ENCODE measurements around the gene ESCO1. TPM values are rescaled to one million over a fixed set of nuclear protein-coding genes. Genes with fewer than 3 reads are reported as not detected.

The ESCO1 gene
- total and polyA plus RNA-seq, 2 of the 4 experiments (the other 2 are of a cell fraction), result 3.1 to 4.5 TPM

DNA sequence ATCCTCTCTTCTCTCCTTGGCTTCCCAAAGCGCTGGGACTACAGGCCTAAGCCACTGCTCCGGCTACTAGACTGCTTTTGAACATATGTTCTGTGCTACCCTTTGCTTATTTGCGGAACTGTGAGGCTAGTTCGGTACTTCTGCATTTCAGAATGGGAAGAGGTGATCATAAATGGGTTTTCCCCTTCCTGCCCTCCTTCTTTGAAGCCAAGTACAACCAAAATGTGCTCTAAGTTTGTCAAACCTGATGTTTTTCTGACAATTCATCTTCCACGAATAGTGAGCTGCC, 1.7 kb upstream of the ESCO1 start:
- no peak for TF ChIP-seq RCOR1 (IDR thresholded peaks at IDR 0.05; ENCODE audit: insufficient replicate concordance, low read length)
- TF ChIP-seq, protein P1, sequence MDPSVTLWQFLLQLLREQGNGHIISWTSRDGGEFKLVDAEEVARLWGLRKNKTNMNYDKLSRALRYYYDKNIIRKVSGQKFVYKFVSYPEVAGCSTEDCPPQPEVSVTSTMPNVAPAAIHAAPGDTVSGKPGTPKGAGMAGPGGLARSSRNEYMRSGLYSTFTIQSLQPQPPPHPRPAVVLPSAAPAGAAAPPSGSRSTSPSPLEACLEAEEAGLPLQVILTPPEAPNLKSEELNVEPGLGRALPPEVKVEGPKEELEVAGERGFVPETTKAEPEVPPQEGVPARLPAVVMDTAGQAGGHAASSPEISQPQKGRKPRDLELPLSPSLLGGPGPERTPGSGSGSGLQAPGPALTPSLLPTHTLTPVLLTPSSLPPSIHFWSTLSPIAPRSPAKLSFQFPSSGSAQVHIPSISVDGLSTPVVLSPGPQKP (IDR thresholded peaks at IDR 0.05; ENCODE audit: borderline replicate concordance, low read depth, low read length), result no peak
- no peak for TF ChIP-seq MAFK (IDR thresholded peaks at IDR 0.05; ENCODE audit: low read depth, low read length)
- no peak for TF ChIP-seq SMC3 (IDR thresholded peaks at IDR 0.05; ENCODE audit: low read depth, low read length)
- no peak for TF ChIP-seq CEBPB (IDR thresholded peaks at IDR 0.05; ENCODE audit: low read depth, low read length)
- no peak for TF ChIP-seq BHLHE40 (IDR thresholded peaks at IDR 0.05; ENCODE audit: low read depth, low read length)
- no peak for TF ChIP-seq MXI1 (IDR thresholded peaks at IDR 0.05; ENCODE audit: borderline replicate concordance, low read depth, low read length)
- no peak for TF ChIP-seq RFX5 (IDR thresholded peaks at IDR 0.05; ENCODE audit: low read depth, low read length)
- TF ChIP-seq, protein P2, sequence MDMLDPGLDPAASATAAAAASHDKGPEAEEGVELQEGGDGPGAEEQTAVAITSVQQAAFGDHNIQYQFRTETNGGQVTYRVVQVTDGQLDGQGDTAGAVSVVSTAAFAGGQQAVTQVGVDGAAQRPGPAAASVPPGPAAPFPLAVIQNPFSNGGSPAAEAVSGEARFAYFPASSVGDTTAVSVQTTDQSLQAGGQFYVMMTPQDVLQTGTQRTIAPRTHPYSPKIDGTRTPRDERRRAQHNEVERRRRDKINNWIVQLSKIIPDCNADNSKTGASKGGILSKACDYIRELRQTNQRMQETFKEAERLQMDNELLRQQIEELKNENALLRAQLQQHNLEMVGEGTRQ (IDR thresholded peaks at IDR 0.05; ENCODE audit: low read depth, low read length), result no peak
- no peak for TF ChIP-seq NFE2L2 (IDR thresholded peaks at IDR 0.05; ENCODE audit: low read depth, low read length)
- no peak for TF ChIP-seq FOS (IDR thresholded peaks at IDR 0.05; ENCODE audit: low read depth, low read length)
- no peak for TF ChIP-seq POLR2A (IDR thresholded peaks at IDR 0.05; ENCODE audit: low read depth, low read length)
- no peak for TF ChIP-seq CHD1 (IDR thresholded peaks at IDR 0.05; ENCODE audit: low read depth, low read length)
- no peak for TF ChIP-seq MAZ (IDR thresholded peaks at IDR 0.05; ENCODE audit: borderline replicate concordance, low read depth, low read length)
- TF ChIP-seq, protein P3, sequence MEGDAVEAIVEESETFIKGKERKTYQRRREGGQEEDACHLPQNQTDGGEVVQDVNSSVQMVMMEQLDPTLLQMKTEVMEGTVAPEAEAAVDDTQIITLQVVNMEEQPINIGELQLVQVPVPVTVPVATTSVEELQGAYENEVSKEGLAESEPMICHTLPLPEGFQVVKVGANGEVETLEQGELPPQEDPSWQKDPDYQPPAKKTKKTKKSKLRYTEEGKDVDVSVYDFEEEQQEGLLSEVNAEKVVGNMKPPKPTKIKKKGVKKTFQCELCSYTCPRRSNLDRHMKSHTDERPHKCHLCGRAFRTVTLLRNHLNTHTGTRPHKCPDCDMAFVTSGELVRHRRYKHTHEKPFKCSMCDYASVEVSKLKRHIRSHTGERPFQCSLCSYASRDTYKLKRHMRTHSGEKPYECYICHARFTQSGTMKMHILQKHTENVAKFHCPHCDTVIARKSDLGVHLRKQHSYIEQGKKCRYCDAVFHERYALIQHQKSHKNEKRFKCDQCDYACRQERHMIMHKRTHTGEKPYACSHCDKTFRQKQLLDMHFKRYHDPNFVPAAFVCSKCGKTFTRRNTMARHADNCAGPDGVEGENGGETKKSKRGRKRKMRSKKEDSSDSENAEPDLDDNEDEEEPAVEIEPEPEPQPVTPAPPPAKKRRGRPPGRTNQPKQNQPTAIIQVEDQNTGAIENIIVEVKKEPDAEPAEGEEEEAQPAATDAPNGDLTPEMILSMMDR (conservative IDR thresholded peaks at IDR 0.05; ENCODE audit: low read depth, low read length), result no peak
- no peak for TF ChIP-seq RAD21 (IDR thresholded peaks at IDR 0.05; ENCODE audit: low read length)
- H3K18ac ChIP-seq (ENCODE audit: low read depth, low read length), result no peak overlapping the region
- in situ Hi-C loops (cut with MboI; ENCODE audit: low sequenced_read_pairs), result no loop called here
- no peak overlapping the region for H3K4me2 ChIP-seq (ENCODE audit: low read depth, low read length)
- no peak overlapping the region for H2AFZ ChIP-seq (replicated peaks; ENCODE audit: low read length, poor library complexity)
- H3K9me1 ChIP-seq (ENCODE audit: insufficient read depth, low read length), result no peaks in the 10 kb centered on the region
- DNase-seq (no peak), ATAC-seq (ENCODE audit: low read depth) (no peak)
- dilution Hi-C loops (cut with HindIII; ENCODE audit: low sequenced_read_pairs, unreplicated experiment), result no loop called here
- H3K56ac ChIP-seq (ENCODE audit: extremely low read depth, insufficient read depth, low read length), result no peak overlapping the region
- no peak overlapping the region for H2BK120ac ChIP-seq (ENCODE audit: low read depth, low read length)
- no CpG with 5 or more reads among the region's 5 CpGs for WGBS, 2 experiments (ENCODE audit: extremely low coverage in 2 of 2, insufficient read length in 1 of 2)
- H3K79me1 ChIP-seq (ENCODE audit: low read depth in 1 of 2, low read length in 2 of 2), result peaks cover 7 to 22% of the 10 kb centered on the region in 2 experiments
- H3K4me1 ChIP-seq (ENCODE audit: control insufficient read depth, insufficient read depth, low read length), result 0 out of 2 replicates have a peak, but pooled peaks cover 3% of the 10 kb centered on the region
- H2BK5ac ChIP-seq (ENCODE audit: low read depth, low read length, poor library complexity, severe bottlenecking), result no peak overlapping the region
- ChIA-PET POLR2A (ENCODE audit: unreplicated experiment) (no interaction called here), CTCF (no interaction called here)
- H4K8ac ChIP-seq (ENCODE audit: low read depth in 2 of 2, low read length in 2 of 2), result no peak overlapping the region
- no peak overlapping the region for H2AK5ac ChIP-seq (ENCODE audit: low read depth, low read length)
- no peaks in the 10 kb centered on the region for H3K9me3 ChIP-seq (ENCODE audit: control insufficient read depth, insufficient read depth, low read length)
- no peaks in the 10 kb centered on the region for H3K27me3 ChIP-seq (ENCODE audit: control insufficient read depth, insufficient read depth, low read length)
- no peaks in the 10 kb centered on the region for H3K36me3 ChIP-seq (ENCODE audit: control insufficient read depth, insufficient read depth, low read length)
- no peak overlapping the region for H4K5ac ChIP-seq (ENCODE audit: low read depth, low read length)
- no peak overlapping the region for H3K23ac ChIP-seq (ENCODE audit: low read depth, low read length)
- H4K91ac ChIP-seq (ENCODE audit: insufficient read depth, low read depth, low read length), result no peak overlapping the region
- no peak overlapping the region for H2BK15ac ChIP-seq (ENCODE audit: low read depth, low read length)
- BruUV-seq (replicated peaks), result no TSS peak
- no peak overlapping the region for H2AK9ac ChIP-seq (replicated peaks; ENCODE audit: low read depth, low read length, poor library complexity)
- no peak overlapping the region for H3K14ac ChIP-seq (replicated peaks; ENCODE audit: low read depth, low read length)
- H4K20me1 ChIP-seq (ENCODE audit: insufficient read depth, low read length), result no peaks in the 10 kb centered on the region
- H3K4me3 ChIP-seq (ENCODE audit: insufficient read depth, low read depth, low read length), result no peak overlapping the region
- H3K9ac ChIP-seq (ENCODE audit: low read depth, low read length), result no peak overlapping the region
- intact Hi-C loops (cut with micrococcal nuclease), result loop anchor here (5.0 kb wide), 1 partner anchor 405 kb away; no protein-coding TSS in a partner anchor
- H3K4ac ChIP-seq (ENCODE audit: low read depth, low read length), result no peak overlapping the region
- no peak overlapping the region for H2BK20ac ChIP-seq (ENCODE audit: low read depth, low read length)
- no peak overlapping the region for H3K27ac ChIP-seq (ENCODE audit: insufficient read depth, low read length)

Measured in IMR-90 (cell line).